HG03575 (cell line): Measurements from ENCODE around the gene ZKSCAN7.
"Not testable (repeated sequence)": the region's sequence is repeated elsewhere in the genome, so short reads cannot be mapped to it uniquely, and the experiment has no call there.

Experiments used
- ATAC-seq: cut with Tn5 transposase; IDR thresholded peaks from one replicate; pipeline ENCODE4 v1.9.1; 2021; ENCODE audit not compliant: unreplicated experiment, insufficient number of reproducible peaks, low FRiP score; ENCODE audit errors: extremely low read depth

Gene ZKSCAN7

DNA sequence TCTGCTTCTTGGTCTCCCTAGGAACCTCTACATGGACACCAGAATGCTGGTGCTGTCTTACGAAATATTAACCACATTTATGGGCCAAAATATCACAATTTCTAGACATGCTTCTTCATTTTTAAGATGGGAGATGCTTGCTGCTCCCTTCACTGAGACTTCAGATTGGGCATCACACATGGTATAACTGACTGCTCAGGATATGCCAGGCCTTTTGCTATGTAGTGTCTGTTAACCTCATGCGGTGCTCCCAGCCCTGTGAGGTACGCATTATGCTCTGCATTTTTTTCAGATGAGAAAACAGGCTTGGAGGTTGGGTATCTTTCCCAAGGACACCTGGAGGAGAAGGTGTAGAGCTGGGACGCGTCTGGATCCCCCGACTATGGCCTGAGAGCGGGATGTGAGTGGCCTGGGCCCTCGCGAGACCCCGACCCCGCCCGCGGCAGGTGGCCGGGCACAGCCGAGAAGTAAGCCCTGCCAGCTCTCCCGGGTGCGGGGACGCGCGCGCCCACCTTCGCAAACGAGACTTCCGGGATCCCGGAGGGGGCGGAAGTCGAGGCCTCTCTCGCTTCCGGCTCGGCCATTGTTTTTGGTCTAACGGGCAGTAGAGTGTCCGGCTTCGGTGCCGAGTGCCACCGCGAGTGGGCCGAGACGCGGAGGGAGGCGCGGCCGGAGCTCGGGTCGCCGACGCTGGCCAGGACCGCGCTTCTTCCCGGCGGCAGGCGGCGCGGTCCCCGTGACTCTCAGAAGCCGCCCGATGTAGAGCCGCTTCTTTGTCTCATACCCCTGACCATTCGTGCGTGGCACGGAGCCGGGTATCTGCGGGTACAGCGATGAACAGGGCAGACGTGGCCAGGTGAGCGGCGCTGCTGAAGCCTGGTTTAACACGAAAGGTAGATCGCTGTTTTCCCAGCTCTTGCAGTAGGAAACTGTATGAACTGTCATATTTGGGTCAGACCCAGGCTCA is at the start of gene ZKSCAN7:
TSS of gene ZKSCAN7 (plus strand) at position 568 of the 967 bp plus-strand sequence. CDS start 1,855 bp downstream, outside the sequence.
- no peak for ATAC-seq

DNA sequence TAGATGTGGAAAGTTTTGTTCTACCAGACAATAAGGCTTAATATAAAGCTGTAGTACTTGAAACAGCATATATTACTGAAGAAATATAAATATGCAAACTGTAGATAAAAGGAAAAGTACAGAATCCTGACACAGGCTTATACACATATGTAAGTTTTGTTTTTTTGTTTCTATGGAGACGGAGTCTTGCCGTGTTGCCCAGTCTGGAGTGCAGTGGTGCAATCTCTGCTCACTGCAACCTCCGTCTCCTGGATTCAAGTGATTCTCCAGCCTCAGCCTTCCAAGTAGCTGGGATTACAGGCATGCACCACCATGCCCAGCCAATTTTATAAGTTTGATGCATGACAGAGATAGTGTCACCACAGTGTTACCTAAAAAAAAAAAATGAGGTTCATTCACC is 48.4 kb upstream of the ZKSCAN7 start:
- no peak for ATAC-seq

DNA sequence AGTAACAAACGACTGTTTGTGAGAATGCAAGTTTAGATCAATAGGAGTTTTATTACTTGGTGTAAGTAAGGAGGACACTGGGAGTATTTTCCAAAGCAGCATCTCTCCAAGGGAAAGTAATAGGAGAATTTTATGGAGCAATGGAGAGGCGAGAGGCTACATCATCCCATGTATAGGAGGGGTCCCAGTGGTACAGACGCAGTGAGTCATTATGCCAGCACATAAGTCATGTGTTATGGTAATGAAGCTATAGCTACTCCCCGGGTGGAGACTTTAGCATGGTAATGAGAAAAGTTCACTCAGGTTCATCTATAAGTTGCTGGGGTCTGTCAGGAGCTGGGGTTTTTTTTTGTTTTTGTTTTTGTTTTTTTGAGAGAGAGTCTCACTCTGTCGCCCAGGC is 48.0 kb upstream of the ZKSCAN7 start:
- no peak for ATAC-seq

DNA sequence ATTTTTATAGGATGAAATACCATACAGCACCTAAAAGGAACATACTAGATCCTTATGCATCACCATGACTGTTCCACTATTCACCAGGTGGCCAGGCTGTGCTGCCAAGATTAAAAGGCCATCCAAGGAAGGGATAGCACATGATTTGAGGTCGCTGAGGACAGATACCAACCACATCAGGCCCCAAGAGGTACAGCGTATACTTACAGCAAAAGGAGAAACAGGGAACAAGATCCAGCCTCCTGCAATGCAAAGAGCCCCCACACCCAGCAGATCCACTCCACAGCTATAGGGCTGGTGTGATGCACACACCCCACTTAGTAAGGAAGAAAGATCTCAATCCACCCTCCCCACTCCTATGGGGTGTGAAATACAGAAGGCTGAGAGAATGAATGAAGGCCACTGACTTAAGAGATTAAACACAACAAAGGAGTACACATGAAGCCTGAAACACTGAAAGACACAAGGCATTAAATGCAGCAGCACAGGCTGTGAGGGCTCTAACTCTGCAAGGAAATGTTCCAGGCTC is 45.5 kb upstream of the ZKSCAN7 start:
- ATAC-seq, result no peak

DNA sequence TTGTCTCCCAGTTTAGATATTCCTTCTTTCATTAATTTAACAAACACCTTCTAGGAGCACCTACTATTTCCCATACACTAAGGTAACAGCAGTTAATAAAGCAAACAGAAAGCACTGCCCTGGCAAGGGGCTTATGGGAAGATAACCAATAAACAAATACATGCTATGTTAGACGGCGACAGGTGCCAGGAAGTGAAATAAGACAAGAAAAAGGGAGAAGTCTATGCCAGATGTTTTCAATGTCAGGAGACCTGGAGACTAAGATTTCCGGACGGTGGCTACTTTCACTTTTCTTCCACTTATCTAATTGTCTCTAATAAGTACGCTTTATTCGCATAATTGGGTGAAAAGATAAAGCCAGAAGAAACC is 45.0 kb upstream of the ZKSCAN7 start:
- no peak for ATAC-seq

DNA sequence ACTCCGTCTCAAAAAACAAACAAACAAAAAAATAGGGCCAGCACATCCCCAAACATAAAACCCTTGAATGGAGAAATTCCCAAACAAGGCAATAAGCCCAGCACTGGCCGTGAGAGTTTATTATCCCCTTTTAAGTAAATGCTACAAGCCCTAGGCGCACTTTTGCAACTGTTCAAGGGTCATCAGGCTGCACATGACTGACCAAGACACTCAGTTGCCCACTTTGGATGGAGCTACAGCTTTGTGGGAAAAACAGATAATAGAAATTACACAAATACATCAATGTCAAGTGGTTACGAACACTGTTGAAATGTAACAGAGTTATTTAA is 43.8 kb upstream of the ZKSCAN7 start:
- ATAC-seq, result no peak

DNA sequence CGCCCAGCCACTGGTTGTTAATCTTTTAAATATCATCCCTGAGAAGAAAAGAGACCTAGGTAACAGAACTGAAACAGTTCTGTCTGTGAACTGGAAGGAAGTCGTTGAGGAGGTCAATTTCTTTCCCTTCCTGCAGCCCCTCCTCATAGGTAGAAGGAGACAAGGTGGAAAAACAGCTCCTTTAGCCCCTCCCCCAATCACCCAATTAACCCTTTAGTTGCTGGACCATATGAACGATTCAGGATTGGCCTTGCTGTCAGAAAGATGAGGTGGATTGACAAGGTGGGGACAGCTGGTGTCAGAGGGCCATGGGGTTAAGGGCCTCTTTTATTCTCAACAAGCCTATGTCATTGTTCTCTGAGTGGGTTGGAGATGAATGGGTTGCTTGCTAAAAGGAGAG is 41.5 kb upstream of the ZKSCAN7 start:
- no peak for ATAC-seq

DNA sequence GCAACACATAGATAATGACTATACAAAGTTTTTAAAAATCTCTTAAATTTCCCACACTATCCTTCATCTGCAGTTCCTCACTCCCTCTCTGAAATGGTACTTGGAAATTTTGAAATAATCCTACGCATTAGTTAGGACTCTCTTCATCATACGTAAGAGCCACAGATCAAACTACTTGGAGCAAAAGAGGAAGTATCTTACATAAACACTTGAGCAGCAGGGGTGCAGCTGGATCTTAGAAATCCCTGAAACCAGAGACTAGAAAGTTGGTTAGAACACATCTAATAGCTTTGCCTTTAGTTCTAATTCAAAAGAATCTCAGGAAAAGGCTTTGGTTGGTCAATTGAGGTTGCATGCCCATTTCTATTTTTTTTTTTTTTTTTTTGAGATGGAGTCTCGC is 38.8 kb upstream of the ZKSCAN7 start:
- ATAC-seq, result no peak

DNA sequence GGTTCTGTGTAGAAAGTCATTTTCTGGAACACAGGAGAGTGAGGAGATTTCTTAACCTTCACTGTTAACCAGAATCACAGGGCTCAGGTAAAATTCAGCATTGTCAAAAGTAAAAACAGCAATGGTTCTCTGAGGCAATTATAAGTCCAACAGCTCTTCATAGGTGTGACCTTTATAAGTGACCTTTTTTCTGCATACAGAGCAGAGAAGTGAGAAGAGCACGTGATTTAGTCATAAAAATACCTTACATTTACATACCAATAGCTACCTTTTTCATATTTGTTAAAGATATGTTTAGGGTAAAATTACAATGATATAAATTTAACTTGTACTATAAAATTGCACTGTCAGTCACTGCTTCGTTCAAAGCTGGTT is 36.2 kb upstream of the ZKSCAN7 start:
- no peak for ATAC-seq

DNA sequence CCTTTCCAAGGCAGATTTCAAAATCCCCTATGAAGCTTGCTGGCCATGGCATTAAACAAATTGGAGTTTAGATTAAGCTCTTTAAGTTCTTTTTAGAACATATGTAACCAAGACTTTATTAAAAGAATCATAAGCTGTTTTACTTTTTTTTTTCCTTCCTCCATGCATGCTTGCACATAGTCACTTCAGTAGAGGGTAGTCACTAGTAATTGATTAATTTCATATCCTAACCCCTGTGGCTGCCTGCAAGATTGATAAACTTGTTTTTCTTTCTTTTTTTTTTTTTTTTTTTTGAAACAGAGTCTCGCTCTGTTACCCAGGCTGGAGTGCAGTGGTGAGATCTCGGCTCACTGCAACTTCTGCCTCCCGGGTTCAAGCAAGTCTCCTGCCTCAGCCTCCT is 33.3 kb upstream of the ZKSCAN7 start:
- ATAC-seq, result no peak

DNA sequence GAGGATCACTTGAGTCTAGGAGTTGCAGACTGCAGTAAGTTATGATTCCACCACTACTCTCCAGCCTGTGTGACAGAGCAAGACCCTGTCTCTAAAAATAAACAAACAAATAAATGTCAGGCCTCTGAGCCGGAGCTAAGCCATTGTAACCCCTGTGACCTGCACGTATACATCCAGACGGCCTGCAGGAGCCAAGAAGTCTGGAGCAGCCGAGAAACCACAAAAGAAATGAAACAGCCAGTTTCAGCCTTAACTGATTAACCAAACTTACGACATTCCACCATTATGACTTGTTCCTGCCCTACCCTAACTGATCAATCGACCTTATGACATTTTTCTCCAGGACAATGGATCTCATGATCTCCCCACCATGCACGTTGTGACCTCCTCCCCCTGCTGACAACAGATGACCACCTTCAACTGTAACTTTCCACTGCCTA is 32.5 kb upstream of the ZKSCAN7 start:
- no peak for ATAC-seq

DNA sequence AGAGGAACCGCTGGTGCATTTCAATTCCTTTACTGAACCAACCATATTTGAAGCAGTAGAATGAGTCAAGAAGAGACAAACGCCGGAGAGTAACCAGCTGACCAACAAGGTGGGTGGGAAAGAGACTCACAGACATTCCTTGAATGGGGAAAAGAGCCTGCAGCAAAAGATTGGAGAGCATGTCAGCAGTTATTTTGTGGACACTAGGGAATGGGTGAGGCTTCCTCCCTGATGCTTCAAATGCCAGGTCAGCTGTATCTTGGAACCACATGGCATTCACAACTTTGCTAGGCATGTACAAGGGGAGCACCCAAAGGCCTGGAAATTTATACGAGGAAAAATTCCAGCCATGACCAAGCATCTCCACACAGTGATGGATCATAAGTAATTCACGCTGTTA is 29.9 kb upstream of the ZKSCAN7 start:
- no peak for ATAC-seq

DNA sequence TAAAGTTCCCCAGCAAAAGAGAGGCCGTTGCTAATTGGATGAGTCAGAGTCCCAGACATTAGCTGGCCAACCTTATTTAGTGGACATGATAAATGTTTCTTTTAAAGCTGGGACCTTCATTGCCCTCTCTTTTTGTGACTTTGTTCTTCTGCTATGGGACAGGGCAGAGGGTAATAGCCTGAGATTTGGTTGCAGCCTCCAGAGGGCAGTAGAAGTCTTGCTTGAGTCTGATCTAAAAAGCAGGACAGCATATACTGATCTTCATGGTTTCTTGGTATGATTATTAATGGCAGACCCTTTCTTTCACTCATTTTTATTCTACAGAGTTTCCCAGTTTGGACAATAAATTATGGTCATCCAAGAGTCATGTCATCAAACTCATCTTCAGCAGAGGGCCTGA is 25.1 kb upstream of the ZKSCAN7 start:
- no peak for ATAC-seq

DNA sequence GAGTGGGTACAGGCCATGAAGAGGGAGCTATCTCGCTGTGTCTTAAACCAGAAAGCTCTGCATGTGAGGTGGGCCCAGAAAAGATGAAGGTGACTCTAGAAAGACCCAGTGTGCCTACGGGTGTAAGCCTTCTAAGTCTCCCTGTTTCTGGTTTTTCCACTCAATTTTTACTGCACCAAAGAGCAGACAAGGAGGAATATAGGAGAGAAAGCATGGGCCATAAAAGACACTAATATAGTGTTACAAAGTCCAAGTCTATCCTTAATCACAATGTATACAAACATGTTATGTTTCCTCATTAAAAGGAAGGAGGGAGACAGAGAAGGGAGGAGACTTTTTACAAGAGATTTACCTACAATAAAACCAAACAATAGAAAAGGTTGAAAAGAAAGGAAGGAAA is 24.1 kb upstream of the ZKSCAN7 start:
- no peak for ATAC-seq

DNA sequence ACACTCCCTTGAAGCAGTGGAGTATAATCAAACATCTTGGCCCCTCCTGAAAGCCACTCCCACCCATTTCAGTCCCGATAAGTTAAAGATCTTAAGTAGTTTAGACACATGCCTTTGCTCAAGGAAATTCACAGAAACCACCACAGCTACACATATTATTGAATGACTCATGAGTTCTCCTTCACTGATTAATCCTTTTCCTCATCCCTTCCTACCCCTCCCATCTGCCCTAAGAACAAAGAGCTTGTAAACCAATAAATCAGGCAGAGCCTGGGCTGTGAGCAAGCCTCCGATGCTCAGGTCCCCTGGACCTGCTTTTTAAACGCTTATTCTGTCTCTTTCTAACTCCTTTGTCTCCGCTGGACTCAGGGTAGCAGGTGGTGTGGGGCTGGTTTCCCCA is 20.3 kb upstream of the ZKSCAN7 start:
- ATAC-seq, result not testable (repeated sequence)

DNA sequence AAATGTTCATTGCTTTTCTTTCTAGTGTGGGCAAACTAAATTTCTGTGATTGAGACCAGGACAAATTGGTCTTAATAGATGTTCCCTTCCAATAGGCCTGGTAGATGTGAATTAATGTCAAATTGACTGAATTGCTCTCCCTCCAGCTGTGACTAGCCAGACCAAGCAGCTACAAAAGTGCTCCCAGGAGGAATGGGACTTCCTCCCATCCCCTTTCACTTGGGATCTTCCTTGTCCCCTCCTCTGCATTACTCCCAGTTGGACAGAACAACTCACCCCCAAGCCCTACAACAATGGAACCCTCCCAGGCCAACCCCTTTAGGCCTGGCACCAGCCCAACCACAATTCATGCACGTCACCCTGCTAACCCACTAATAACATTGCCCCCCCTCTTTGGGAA is 19.6 kb upstream of the ZKSCAN7 start:
- ATAC-seq, result no peak

DNA sequence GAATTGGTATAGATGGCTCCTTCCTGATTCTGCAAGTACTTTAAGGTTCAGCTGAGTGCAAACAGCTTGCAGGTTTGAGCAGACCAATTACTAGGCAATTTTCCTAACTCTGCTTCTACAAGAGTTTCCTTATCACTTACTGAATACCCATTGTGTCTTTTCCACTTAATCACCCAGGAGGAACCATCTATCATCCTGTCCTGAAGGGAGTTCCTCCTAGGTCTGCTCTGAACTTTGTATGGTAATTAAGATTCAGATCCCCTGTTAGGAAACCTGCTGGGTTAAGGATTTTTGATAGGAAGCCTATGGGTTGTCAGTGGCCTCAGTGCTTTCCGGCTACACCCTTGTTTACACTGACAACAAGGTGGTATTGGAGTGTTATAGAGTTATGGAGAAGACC is 10.2 kb upstream of the ZKSCAN7 start:
- ATAC-seq, result not testable (repeated sequence)

DNA sequence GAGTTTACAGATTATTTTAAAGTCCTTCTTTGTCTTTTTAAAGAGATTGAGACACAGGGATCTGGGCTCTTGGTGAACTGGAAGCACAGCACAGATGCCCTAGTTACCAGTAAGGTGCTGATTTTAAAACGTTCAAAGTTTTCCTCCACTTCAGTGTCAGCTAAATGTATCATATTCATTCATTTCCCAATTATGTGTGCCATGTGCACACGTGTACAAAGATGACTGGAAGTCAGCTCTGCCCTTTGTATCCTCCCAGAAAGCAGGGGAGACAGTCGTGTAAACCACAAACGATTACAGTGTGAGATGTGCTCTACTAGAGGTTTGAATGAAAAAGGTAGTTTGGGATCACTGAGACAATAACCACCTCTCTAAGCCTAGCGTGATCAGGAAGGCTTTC is 730 bp downstream of the ZKSCAN7 start:
- no peak for ATAC-seq

DNA sequence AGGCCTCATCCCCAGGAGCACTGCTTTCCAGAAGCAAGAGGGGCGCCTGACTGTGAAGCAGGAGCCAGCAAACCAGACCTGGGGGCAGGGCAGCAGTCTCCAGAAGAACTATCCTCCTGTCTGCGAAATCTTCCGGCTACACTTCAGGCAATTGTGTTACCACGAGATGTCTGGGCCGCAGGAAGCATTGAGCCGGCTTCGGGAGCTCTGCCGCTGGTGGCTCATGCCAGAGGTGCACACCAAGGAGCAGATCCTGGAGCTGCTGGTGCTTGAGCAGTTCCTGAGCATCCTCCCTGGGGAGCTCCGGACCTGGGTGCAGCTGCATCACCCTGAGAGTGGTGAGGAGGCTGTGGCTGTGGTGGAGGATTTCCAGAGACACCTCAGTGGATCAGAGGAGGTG is 2.1 kb downstream of the ZKSCAN7 start:
- no peak for ATAC-seq

DNA sequence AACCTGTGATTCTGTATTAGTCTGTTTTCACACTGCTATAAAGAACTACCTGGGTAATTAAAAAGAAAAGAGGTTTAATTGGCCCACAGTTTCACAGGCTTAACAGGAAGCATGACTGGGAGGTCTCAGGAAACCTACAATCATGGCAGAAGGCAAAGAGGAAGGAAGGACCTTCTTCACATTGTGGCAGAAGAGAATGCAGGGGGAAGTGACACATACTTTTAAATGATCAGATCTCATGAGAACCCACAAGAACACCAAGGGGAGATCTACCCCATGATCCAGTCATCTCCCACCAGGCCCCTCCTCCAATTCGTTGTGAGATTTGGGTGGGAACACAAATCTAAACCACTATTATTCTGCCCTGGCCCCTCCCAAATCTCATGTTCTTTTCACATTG is 6.1 kb downstream of the ZKSCAN7 start:
- no peak for ATAC-seq

DNA sequence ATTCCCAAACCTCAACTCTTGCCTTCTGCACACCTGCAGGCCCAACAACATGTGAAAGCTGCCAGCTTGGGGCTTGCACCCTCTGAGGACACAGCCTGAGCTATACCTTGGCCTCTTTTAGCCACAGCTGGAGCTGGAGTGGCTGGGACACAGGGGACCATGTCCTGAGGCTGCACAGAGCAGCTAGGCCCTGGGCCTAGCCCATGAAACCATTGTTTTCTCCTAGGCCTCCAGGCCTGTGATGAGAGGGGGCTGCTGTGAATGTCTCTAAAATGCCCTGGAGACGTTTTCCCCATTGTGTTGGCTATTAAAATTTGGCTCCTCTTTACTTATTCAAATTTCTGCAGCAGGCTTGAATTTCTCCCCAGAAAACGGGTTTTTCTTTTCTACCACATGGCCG is 7.2 kb downstream of the ZKSCAN7 start:
- no peak for ATAC-seq
